Skeletal muscle satellite cell (primary cell): ENCODE measurements around the gene ZFTA. TPM values are rescaled to one million over a fixed set of nuclear protein-coding genes. Genes with fewer than 3 reads are reported as not detected.
A peak's percentile ranks its signal among the peaks of the same experiment; 100 is the strongest.

Experiments used
- H3K27me3 ChIP-seq: 2 replicates; pipeline ENCODE4 v1.7.0; 2013; ENCODE audit warnings: low read length; ENCODE audit not compliant: control insufficient read depth, insufficient read depth
- H3K36me3 ChIP-seq: 2 replicates; pipeline ENCODE4 v1.7.0; 2013; ENCODE audit warnings: mild to moderate bottlenecking, control low read depth, low read length; ENCODE audit not compliant: insufficient read depth
- H3K4me1 ChIP-seq: 2 replicates; pipeline ENCODE4 v1.7.0; 2013; ENCODE audit warnings: low read length; ENCODE audit not compliant: control insufficient read depth, insufficient read depth
- H3K4me2 ChIP-seq: 2 replicates; pipeline ENCODE4 v1.7.0; 2013; ENCODE audit warnings: mild to moderate bottlenecking, low read length
- H3K4me3 ChIP-seq: 2 replicates; pipeline ENCODE4 v1.7.0; 2013; ENCODE audit warnings: low read length
- H3K9ac ChIP-seq: 2 replicates; pipeline ENCODE4 v1.7.0; 2013; ENCODE audit warnings: mild to moderate bottlenecking, low read depth, low read length, moderate library complexity
- H3K9me3 ChIP-seq: replicated peaks from 2 replicates; pipeline ENCODE4 v1.7.0; 2013; ENCODE audit warnings: mild to moderate bottlenecking, control low read depth, low read length
- small RNA-seq: library from RNA; depleted of rRNA; stranded (forward); fragments of <200 nt; gene quantifications from one replicate; pipeline ENCODE3, GENCODE V24; 2012

ZFTA gene

GRCh38 chr11:63738720-63739360 lies 29.7 kb downstream of the ZFTA start:
- no peaks in the 10 kb centered on the region for H3K4me1 ChIP-seq
- H3K9me3 ChIP-seq, result no peaks in the 10 kb centered on the region
- no peaks in the 10 kb centered on the region for H3K36me3 ChIP-seq
- H3K4me3 ChIP-seq, result no peak overlapping the region
- no peaks in the 10 kb centered on the region for H3K27me3 ChIP-seq
- peak overlapping the region; percentile 58 for H3K4me2 ChIP-seq
- H3K9ac ChIP-seq, result no peak overlapping the region

- Histone ChIP-seq H3K36me3 (no peaks in the 10 kb centered on the region), H3K4me2 (no peak overlapping the region), H3K4me1 (no peaks in the 10 kb centered on the region)
Measured at GRCh38 chr11:63737718-63738117, 30.9 kb downstream of the ZFTA start.

GRCh38 chr11:63736864-63737263 lies 31.7 kb downstream of the ZFTA start:
- Histone ChIP-seq H3K4me2 (no peak overlapping the region), H3K9me3 (no peaks in the 10 kb centered on the region), H3K36me3 (no peaks in the 10 kb centered on the region), H3K9ac (no peak overlapping the region), H3K27me3 (no peaks in the 10 kb centered on the region), H3K4me3 (no peak overlapping the region), H3K4me1 (no peaks in the 10 kb centered on the region)

More at GRCh38 chr11:63737718-63738117, 30.9 kb downstream of the ZFTA start:
- Histone ChIP-seq H3K9ac (no peak overlapping the region), H3K4me3 (no peak overlapping the region), H3K9me3 (no peaks in the 10 kb centered on the region), H3K27me3 (no peaks in the 10 kb centered on the region)

- no peak overlapping the region for H3K9ac ChIP-seq
- H3K9me3 ChIP-seq, result no peaks in the 10 kb centered on the region
- H3K27me3 ChIP-seq, result no peaks in the 10 kb centered on the region
- no peaks in the 10 kb centered on the region for H3K4me1 ChIP-seq
- H3K36me3 ChIP-seq, result no peaks in the 10 kb centered on the region
- H3K4me2 ChIP-seq, result no peak overlapping the region
- no peak overlapping the region for H3K4me3 ChIP-seq
Measured at GRCh38 chr11:63729326-63729725, 39.2 kb downstream of the ZFTA start.

GRCh38 chr11:63720611-63721010 lies 48.0 kb downstream of the ZFTA start:
- H3K9me3 ChIP-seq, result no peaks in the 10 kb centered on the region

GRCh38 chr11:63719987-63720386 lies 48.6 kb downstream of the ZFTA start:
- no peaks in the 10 kb centered on the region for H3K27me3 ChIP-seq
- H3K9ac ChIP-seq, result no peak overlapping the region
- H3K9me3 ChIP-seq, result no peaks in the 10 kb centered on the region
- peaks cover 6% of the 10 kb centered on the region for H3K4me1 ChIP-seq
- no peak overlapping the region for H3K4me3 ChIP-seq
- H3K4me2 ChIP-seq, result no peak overlapping the region
- peaks cover 6% of the 10 kb centered on the region for H3K36me3 ChIP-seq

More at GRCh38 chr11:63720611-63721010, 48.0 kb downstream of the ZFTA start:
- no peak overlapping the region for H3K4me2 ChIP-seq
- no peaks in the 10 kb centered on the region for H3K27me3 ChIP-seq
- peaks cover 6% of the 10 kb centered on the region for H3K4me1 ChIP-seq
- no peak overlapping the region for H3K4me3 ChIP-seq
- H3K9ac ChIP-seq, result no peak overlapping the region
- H3K36me3 ChIP-seq, result peaks cover 5% of the 10 kb centered on the region

GRCh38 chr11:63719001-63719400 lies 49.6 kb downstream of the ZFTA start:
- Histone ChIP-seq H3K27me3 (no peaks in the 10 kb centered on the region), H3K4me2 (no peak overlapping the region), H3K4me1 (peaks cover 6% of the 10 kb centered on the region), H3K4me3 (no peak overlapping the region), H3K36me3 (peaks cover 9% of the 10 kb centered on the region), H3K9ac (no peak overlapping the region), H3K9me3 (no peaks in the 10 kb centered on the region)

Small RNAs within 50 kb of the gene (small RNA-seq; reads per million reads assigned to genes)
- not detected for gene RN7SL596P
